Epithelial cell of proximal tubule (primary cell): ENCODE data around the gene FGD4. TPM values are rescaled to one million over a fixed set of nuclear protein-coding genes. Genes with fewer than 3 reads are reported as not detected.

Experiments
- DNase-seq: peaks from one replicate; pipeline ENCODE4 v3.0.0-alpha.2; 2011; ENCODE audit warnings: low read depth
- H3K4me3 ChIP-seq: 2 replicates; pipeline ENCODE4 v1.5.1; 2011; ENCODE audit warnings: low read depth, mild to moderate bottlenecking, low read length
- CTCF ChIP-seq: conservative IDR thresholded peaks from 2 replicates; pipeline ENCODE4 v1.5.1; 2012; ENCODE audit warnings: low read depth, mild to moderate bottlenecking, low read length
- total RNA-seq: library from RNA; depleted of rRNA; stranded (reverse); fragments of >200 nt; gene quantifications from 2 replicates; pipeline ENCODE4 v1.2.3, GENCODE V29; 2015

Gene FGD4
- total RNA-seq, 1 donor from 2014 or later = 19.9 TPM

- TF ChIP-seq CTCF = no peak
Observed at GRCh38 chr12:32692358-32692757, 293.0 kb downstream of the FGD4 start.

GRCh38 chr12:32693036-32693435 lies 293.7 kb downstream of the FGD4 start:
- DNase-seq = no peak
- no peak for TF ChIP-seq CTCF
- H3K4me3 ChIP-seq = no peak overlapping the region

More at GRCh38 chr12:32692358-32692757, 293.0 kb downstream of the FGD4 start:
- no peak overlapping the region for H3K4me3 ChIP-seq
- no peak for DNase-seq
